M059J (cell line): ENCODE results near the gene RNF144B. TPM values are rescaled to one million over a fixed set of nuclear protein-coding genes. Genes with fewer than 3 reads are reported as not detected.
"Not testable (repeated sequence)": the region's sequence is repeated elsewhere in the genome, so short reads cannot be mapped to it uniquely, and the experiment has no call there.

ENCODE experiments used
- DNase-seq: peaks from one replicate; pipeline ENCODE4 v3.0.0-alpha.2; 2012; ENCODE audit warnings: low read depth
- total RNA-seq: library from RNA; depleted of rRNA; stranded (reverse); fragments of >200 nt; shearing (Covaris generic); gene quantifications from 2 replicates; pipeline ENCODE4 v1.2.3, GENCODE V29; 2014

The RNF144B gene
- total RNA-seq, 1 experiment from 2014 or later, result 8.6 TPM

DNA sequence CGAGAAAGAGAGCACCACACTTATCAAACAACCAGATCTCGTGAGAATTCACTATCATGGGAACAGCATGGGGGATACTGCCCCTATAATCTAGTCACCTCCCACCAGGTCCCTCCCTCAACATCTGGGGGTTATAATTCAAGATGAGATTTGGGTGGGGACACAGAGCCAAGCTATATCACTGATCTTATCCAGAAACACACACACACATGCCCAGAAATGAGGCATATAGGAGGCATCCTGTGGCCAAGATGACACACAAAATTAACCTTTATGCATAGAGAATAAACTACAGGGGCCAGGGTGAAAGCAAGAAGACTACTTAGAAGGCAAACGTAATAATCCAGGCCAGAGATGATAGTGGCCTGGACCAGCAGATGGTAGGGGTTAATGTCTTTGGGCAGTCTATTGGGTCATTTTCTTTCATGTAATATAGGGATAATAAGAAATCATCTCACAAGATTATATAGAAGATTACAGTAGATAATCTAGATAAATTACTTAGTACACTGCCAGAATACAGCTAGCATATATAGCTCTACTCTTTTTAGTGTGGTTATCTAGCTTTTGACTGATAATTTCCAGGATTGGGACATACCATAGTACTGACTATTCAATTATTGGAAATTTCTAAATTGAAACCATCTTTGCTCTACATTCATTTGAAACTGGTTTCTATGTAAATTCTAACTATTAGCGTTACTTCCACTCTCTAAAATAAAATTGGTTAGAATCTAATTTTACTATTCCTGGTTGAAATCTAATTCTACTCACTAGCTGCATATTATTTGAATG, 20.0 kb downstream of the RNF144B start:
- DNase-seq, result peak; percentile 43

DNA sequence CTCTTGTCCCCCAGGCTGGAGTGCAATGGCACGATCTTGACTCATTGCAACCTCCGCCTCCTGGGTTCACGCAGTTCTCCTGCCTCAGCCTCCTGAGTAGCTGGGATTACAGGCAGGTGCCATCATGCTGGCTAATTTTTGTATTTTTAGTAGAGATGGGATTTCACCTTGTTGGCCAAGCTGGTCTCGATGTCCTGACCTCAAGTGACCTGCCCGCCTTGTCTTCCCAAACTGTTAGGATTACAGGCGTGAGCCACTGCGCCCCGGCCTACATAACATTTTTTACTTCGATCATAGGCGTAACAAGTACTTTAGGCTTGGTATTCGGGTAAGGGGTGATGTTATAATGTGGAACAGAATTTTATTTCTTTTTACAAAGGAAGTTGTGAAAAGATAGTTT, 22.5 kb downstream of the RNF144B start:
- not testable (repeated sequence) for DNase-seq

DNA sequence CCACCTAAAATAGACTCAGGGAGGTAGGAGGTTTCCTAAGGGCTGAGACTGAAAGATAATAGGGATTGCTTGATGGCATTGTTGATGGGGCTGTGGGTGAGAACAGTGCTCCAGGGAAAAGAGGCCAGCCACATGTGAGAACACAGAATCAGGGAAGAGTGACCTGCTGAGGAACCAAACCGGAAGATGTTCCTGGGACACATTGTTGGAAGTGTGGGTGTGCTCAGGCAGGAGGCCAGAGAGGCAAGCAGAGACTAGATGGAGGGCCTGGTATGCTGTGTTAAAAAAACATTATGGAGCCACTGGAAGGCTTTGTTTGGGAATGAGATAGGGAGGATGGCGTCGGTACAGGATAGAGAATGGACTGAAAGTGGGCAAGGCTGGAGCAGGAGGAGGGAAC, 23.3 kb downstream of the RNF144B start:
- no peak for DNase-seq

DNA sequence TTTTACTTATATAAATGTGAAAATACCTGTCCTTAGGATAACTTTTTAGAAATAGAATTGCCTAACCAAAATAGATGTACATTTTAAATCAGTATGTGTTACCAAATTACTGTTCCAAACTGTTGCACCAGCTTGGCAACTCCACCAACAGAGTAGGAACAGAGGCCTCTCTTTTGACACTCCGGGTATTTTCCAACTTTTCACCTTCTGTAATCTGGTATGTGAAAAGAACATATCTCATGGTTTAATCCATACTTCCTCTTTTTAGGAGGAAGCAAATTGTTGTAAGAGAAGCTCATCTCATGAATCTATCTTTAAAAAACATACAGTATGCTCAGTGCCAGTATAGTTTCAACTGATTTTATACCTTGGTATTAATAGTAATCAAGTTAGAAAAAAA, 24.9 kb downstream of the RNF144B start:
- no peak for DNase-seq

- DNase-seq, result peak; percentile 67
Observed at GRCh38 chr6:18412644-18413043, 25.5 kb downstream of the RNF144B start.

GRCh38 chr6:18413381-18413780, 26.2 kb downstream of the RNF144B start:
- DNase-seq, result no peak

- DNase-seq, result no peak
Observed at GRCh38 chr6:18414116-18414515, 27.0 kb downstream of the RNF144B start.

DNA sequence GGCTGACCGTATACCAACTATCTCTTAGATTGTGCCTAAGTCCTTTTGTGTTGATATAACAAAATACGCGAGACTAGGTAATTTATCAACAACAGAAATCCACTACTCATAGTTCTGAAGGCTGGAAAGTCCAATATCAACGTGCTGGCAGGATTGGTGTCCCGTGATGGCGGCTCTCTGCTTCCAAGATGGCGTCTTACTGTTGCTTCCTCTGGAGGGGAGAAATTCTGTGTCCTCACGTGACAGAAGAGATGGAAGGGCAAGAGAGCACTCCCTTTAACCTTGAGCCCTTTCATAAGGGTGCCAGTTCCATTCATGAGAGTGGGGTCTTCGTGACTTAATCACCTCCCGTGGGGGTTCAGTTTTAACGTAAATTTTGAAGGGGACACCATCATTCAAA, 28.1 kb downstream of the RNF144B start:
- no peak for DNase-seq

DNA sequence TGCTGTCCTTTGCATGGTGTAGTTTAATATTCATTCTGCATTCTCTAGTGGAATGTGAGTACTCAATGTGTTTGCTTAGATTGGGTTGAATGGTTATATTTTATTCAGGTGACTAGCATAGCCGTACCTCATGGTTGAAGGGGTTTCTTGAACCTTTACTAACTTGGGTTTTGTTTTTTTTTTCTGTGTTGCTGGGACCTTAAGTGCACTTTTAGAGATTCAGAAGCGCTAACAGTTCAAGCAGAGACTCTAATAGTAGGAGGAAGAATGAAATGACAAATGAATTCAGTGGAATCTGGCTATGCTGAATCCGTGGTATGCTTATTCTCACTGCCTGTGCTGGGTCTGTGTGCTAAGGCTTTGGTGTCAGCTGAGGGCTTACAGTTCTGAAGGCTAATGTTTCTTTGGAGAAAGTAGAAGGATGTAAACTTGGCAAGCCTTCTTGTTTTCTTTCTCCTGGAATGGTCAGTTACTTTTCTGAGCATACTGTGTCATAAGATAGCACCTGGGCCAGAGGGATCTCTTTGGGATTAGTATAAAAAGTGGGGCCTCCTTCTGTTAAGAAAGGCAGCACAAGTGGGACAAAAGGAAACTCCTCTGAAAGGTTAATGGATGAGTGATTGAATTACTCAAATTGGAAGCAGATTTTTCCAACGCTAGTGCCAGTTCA, 28.7 kb downstream of the RNF144B start:
- DNase-seq, result no peak

GRCh38 chr6:18416341-18416679, 29.2 kb downstream of the RNF144B start:
- DNase-seq, result no peak

DNA sequence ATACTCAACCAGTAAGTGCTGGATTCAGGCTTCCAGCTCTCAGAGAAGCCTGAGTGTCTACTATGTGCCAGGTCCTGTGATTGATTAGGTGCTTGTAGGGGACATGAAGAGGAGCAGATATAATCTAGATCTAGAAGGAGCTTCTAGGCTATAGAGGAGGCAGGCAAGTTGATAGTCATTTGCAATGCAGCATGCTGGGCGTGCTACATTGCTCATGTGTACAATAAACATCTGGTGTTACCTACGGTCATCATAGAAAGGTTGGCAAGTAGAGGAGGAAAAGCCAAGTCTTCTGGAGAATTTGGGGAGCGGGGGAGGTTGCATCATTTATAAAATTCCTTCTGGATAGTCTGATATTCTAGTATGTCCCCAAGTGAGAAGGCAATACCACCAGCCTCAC, 33.2 kb downstream of the RNF144B start:
- no peak for DNase-seq

GRCh38 chr6:18422136-18422535, 35.0 kb downstream of the RNF144B start:
- no peak for DNase-seq

DNA sequence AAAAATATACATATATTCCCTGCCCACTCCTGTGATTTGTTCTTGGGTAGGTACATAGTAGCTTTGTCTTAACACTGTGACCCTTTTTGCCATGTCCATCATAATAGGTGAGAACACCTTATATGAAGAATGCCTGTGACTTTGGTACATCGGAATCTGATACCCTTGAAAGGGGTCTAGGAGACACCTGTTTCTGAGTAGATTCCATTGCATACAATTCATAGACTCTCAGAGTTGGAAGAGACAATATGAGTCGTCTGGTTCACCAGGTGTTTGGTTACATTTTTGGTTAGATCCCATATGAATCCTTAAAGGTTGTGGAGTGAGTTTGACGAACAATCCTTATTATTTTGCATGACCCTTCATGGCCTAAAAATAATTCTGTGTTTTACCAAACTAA, 36.3 kb downstream of the RNF144B start:
- DNase-seq, result no peak

DNA sequence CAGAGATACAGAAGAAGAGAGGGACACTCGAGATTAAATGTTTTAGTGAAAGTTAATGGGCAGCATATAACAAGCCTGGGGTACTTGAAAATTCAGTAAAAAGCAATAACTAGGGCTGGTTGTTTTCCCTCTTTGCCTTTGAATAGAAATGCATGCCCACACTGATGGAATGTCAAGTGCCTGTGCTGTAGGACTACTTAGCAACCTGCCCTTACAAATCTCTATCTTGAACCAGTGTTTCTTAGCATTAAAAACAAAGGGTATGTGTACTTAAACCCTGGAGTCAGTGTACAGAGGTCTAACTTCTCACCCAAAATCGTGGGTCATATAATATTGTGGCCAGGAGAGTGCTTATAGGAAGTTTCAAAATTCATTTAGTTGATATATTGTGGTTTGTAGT, 37.1 kb downstream of the RNF144B start:
- DNase-seq, result no peak

DNA sequence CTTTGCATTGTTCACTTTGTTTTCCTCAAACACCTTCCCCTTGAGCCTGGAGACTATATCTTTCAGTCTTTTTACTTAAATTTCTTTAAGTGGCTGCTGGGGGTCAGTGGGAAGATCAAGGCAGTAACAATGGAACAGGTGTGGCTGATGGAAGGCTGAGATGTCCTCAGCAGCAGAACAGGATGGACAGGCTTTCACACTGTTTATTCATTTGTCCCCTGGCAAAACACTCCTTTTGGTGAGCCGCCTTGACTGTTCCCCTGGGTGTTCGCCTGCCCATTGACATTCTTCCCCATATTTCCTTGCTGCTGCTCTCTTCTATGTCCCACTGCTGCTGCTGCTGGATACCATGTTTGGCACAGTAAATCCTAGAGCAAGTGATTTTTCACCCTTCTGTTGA, 38.1 kb downstream of the RNF144B start:
- no peak for DNase-seq

DNA sequence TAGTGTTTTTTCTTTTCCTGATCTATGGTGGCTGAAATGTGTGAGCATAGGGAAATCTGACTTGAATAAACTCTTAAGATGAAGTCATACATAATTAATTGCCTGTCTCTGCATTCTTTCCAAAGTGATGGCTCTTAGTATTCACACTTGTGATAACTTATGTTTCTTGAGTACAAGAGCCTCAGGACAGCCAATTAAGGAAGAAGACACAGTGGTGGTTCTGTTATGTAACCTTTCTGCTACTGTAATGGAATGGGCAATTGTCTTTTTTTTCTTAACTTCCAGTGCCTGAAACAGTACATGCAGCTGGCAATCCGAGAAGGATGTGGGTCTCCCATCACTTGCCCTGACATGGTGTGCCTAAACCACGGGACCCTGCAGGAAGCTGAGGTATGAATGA, 40.1 kb downstream of the RNF144B start:
- no peak for DNase-seq

DNA sequence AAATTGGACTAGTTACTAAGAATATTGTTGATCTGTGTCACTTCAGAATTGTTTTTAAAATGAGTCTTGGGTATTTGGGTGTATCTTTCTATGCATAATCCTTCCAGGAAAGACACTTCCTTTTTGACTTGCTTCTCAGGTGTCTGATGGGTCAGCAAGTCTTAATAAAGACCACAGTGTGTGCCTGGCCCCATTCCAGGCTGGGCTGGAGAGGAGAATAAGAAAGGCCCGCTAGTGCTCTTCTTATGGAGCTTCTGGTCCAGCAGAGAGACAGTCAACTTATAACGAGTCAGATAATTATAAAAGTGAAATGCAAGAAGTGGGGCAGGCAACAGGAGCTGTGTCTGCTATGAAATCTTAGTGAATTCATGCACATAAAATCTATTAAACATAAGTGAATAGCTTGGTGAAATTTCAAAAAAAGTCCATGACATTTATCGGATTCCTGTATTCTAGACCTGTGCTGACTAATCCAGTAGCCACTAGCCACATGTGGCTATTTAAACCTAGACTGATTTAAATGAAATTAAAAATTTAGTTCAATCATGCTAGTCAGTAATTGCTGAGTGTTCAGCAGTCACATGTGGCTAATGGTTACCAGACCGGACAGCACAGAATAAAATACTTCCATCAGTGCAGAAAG, 42.6 kb downstream of the RNF144B start:
- no peak for DNase-seq

GRCh38 chr6:18431581-18431980, 44.4 kb downstream of the RNF144B start:
- DNase-seq, result peak; percentile 48

DNA sequence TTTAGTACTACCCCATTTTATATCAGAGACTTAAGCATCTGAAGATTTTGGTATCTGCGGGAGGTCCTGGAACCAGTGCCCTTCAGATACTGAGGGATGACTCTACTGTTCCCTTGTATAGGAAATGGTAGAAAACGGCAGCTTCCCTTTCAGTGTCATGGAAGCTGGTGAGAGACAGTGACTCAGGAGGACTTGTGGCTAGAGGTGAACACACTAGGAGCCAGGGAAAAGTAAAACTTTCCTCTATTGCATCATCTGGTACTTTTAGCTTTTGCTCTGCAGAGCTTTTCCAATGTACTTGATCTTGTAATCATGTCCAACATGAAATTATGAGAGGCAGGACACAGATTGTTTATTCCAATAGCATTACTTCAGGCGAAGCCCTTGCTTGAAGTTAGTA, 45.0 kb downstream of the RNF144B start:
- peak; percentile 92 for DNase-seq

- DNase-seq, result no peak
Observed at GRCh38 chr6:18432619-18433018, 45.5 kb downstream of the RNF144B start.

- DNase-seq, result peak; percentile 37
Observed at GRCh38 chr6:18433059-18433458, 45.9 kb downstream of the RNF144B start.

DNA sequence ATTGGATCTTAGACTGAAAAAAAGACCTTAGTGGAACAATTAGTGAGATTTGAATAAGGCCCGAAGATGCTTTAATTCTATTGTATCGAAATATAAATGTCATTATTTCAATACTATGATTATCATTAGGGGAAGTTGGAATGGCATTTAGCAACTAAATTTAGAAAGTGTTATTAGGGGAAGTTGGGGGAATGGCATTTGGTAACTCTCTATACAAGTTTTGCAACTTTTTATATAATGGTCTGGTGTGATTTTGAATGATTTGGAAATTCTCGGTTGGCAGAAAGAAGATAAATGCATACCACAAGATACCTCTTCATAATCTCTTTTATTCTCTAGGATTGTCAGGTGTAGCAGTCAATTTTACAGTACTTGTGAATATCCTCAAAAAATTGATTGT, 49.2 kb downstream of the RNF144B start:
- no peak for DNase-seq

DNA sequence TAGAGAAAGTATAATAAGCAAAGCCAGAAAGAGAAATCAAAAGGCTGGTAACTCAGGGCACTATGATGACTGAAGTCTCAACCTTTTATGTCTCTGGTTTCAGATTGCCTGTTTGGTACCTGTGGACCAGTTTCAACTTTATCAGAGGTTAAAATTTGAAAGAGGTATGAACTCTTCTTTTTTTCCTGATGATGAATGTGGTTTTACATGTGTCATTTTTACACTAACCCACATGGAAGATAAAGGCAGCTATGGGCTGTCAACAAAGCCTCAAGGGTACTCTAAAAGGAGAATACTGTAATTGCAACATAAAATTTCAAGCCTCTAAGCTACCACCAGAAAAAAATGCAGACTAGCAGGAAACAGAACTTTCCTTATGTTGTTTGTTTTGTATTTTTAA, 52.4 kb downstream of the RNF144B start:
- no peak for DNase-seq
